Activated naive CD4-positive, alpha-beta T cell treated with anti-CD3 and anti-CD28 coated beads, Interleukin-2, amount 50 U/mL, for 16 hours (primary cell): ENCODE measurements around the gene GREM2.

Source experiments
- DNase-seq: peaks from one replicate; pipeline ENCODE4 v3.0.0-alpha.2; 2020

The GREM2 gene

DNA sequence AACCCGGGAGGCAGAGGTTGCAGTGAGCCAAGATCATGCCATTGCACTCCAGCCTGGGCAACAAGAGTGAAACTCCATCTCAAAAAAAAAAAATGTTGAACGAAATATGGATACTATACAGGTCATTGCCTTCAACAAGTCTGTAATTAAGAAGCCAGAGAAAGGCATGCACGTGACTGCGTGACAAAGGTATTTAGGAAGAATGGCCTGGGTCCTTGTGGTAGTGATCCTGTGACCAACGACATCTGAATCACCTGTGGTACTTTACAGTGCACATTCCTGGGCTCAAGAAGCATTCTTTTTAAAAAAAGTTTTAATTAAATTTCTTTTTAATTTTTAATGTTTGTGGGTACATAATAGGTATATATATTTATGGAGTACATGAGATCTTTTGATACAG, 115.0 kb downstream of the GREM2 start:
- DNase-seq = no peak

DNA sequence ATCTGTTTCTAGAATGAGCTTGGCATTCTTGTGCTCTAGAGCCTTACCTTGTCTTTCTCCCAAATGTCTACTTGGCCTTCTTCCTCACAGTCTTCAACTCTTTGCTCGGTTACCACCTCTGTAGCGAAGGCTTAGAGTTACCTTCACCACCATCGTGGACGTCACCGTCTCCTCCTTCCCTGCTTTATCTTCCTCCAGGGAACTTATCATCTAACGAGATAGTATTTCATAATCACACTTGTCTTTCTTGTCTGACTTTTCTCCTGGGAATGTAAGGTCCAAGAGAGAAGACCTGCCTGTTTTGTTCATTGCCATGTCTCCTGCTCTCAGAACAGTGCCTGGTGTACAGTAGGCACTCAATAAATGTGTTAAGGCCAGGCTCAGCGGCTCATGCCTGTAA, 115.6 kb downstream of the GREM2 start:
- no peak for DNase-seq

- no peak for DNase-seq
Measured at GRCh38 chr1:240495601-240496000, 116.4 kb downstream of the GREM2 start.

DNA sequence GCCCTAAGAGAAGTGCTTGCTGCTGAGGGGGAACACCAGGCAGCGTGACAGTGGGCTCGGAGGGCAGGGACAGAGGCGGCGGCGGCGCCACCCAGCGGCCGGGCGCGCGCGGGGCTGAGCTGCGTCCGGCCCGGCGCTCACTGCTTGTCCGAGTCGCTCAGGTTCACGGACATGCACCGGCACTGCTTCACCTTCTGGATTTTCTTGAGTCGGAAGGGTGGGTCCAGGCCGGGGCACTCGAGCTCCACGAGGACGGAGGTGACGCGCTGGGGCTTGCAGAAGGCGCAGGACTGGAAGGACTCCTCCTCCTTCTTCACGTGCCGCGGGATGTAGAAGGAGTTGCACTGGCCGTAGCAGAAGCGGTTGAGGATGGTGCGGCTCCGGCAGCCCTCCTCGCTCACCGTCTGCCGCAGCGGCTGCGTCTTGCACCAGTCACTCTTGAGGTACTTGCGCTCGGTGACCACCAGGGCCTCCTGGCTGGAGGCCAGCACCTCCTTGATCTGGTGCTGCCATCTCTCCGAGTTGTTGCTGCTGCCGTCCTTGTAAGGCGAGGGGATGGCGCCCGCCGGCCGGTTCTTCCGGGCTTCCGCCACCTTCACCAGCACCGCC, 119.0 kb downstream of the GREM2 start:
- no peak for DNase-seq

DNA sequence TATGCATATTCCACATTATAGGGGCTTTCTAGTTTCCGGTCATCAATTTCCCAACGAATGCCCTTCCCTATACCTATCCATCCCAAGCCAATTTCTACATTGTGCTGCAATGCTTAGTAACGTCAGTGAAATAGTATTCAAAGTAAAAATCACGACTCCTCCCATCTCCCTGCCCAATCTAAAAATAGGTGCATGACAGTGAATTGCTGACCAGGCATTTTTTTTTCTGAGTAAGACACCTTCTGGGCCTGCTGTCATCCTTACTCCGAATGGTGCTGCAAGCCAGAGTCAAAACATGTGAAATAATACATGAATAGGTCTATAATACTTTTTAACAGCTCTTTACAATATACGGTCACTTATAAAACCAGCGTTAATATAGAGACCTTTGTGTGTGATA, 120.2 kb downstream of the GREM2 start:
- no peak for DNase-seq

DNA sequence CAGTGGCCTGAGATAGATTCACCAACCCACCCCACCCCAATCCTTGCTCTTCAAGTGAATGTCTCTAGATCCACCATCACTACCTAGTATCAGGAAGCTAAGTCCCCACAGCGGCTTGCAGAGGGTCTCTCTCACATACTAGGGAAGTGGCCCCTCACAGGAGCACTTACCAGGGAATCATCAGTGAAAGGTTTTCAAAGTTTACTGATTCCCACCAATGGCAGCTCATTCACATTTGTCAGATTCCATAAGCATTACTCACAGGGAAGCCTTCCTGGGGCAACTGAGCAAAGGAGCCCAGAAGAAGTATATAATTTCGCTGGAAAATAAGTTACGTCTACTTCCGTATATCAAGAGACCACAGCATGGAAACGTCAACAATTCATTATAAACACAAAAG, 120.8 kb downstream of the GREM2 start:
- DNase-seq = no peak

GRCh38 chr1:240487493-240487892, 124.5 kb downstream of the GREM2 start:
- DNase-seq = no peak

- DNase-seq = no peak
Measured at GRCh38 chr1:240486611-240487010, 125.3 kb downstream of the GREM2 start.

DNA sequence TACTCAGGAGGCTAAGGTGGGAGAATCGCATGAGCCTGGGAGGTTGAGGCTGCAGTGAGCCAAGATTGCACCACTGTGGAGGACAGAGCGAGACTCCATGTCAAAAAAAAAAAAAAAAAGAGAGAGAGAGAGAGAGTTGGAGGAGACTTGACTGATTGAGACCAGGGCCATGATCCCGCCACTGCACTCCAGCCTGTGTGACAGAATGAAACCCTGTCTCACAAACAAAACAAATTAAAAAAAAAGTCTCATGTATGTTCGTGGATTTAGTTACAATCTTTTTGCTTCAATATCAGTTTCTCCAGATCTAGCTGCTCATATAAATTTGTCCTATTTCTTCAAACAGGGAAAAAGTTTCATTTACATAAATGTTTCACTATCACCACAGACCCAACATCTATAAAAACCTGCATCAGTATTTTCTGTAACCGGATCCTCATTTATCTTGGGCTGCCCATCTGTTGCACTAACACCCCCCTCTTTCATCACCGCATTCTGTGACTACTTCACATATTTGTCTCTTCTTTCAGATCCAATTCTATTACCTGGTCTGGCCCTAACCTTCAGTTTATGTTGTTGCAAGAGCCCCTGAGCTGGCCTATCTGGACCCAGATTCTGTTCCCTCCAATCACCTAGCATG, 127.0 kb downstream of the GREM2 start:
- no peak for DNase-seq

DNA sequence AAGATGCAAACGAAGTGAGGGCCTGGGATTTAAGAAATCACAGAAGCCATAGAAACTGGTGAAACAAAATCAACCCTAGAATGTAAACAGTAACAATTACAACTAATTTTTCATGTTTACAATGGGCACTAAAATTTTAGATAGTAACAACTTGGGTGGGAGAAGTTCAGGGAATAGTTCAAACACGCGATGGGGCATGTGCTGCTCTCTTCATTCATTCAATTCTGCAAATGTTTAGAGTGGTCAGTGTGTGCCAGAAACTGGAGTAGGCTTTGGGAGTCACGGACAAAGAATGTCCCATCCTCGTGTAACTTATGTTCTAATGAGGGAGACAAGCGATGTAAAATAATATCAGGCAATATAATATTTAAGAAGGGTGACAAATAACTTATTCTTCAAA, 133.4 kb downstream of the GREM2 start:
- DNase-seq = no peak

DNA sequence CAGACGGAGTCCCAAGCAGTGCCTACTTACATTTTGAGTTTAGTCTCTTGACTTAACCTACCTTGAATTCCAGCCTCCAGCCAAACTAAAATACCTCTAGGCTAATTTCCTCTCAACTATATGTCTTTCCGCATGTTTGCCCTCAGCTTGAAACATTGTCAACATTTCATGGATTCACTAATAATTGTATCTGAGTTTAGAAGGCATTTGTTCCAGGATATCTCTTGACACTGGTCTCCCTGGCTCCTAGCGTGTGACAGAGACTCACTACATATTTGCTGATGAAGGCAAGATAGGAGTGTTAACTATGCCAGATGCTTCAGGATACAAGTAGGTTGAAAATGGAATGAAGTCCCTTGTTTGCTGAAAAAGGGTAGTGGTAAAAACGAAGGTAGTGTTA, 136.1 kb downstream of the GREM2 start:
- no peak for DNase-seq

DNA sequence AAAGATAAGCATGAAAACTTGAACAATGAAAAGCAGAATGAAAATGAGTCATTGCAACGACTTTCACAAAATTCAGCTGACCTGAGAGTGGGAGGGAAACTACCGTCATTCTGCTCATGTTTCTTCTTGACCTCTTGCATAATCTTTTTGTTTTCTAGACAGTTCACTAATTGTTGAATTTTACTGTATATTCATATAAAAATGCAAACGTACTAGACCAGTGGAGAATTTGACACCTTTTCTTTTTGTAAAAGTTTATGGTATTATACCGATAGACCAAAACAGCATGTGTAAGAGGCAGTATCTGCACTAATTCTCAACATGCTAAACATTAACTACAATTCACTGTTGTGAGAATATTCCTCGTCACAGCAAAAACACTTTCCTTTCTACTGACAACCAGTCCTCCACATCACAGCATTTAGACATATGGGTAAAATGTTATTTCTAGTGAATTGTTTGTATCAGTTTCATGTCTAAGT, 137.8 kb downstream of the GREM2 start:
- DNase-seq = no peak

- no peak for DNase-seq
Measured at GRCh38 chr1:240468656-240469055, 143.3 kb downstream of the GREM2 start.

DNA sequence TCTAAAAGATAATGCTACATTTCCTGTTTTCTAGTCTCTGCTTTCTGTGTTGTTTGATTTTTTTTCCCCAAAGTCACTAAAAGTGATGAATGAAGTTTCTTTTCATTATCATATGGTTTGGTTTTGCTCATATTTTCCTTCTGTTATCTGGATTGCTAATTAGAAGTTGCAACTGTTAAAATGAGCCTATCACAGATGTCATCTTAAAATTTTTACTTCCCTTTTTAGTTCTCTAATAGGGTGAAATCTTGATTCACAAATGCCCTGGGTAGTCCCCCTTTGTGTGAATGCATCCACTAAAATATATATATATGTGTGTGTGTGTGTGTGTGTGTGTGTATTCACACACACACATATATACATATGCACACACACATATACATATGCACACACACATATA, 144.1 kb downstream of the GREM2 start:
- DNase-seq = no peak

GRCh38 chr1:240466509-240466908, 145.4 kb downstream of the GREM2 start:
- DNase-seq = no peak

- DNase-seq = no peak
Measured at GRCh38 chr1:240465531-240465940, 146.4 kb downstream of the GREM2 start.

- no peak for DNase-seq
Measured at GRCh38 chr1:240464099-240464498, 147.9 kb downstream of the GREM2 start.

DNA sequence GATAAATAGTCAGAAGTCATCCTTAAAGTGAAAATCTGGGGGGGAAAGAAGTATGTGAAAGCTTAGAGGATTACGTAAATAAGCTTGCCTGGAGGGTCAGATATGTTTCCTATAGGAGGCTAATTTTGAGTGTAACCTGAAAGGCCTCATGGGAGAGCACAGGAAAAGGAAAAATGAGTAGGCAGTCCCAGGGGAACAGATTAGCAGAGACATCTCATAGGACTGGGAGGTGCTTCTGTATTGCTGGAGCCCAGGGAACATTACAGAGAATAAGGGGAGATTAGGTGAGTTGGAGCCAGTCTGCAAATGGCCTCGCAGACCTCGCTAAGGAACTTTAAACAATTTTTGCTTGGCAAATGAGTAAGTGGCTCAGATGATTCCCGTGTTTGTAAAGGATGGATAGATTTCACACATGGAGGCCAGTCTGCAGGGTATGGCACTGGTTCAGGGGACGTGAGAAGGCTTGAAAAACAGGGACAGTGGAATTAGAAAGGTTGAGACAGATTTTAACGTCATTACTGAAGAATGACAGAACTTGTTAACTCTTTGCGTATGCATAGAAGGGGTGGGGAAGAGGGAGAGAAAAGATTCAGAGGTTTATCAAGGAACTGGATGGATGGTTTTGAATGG, 149.1 kb downstream of the GREM2 start:
- no peak for DNase-seq

- DNase-seq = no peak
Measured at GRCh38 chr1:240462277-240462676, 149.7 kb downstream of the GREM2 start.

- DNase-seq = no peak
Measured at GRCh38 chr1:240457203-240457602, 154.8 kb downstream of the GREM2 start.

DNA sequence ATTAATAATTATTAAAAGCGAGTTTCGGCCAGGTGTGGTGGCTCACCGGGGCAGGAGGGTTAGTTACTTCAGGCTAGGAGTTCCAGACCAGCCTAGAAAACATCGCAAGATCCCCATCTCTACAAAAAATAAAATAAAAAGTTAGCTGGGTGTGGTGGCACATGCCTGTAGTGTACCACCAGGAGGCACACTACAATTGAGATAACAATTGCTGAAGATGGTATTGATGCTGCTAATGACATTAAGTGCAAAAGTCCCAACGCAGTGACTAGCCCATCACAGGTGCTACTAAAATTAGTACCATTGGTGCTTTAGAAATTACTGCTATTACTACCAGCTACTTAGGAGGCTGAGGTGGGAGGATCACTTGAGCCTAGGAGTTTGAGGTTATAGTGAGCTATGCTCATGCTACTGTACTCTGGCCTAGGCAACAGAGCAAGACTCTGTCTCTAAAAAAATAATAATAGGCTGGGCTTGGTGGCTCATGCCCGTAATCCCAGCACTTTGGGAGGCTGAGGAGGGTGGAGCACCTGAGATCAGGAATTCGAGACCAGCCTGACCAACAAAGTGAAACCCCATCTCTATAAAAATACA, 156.6 kb downstream of the GREM2 start:
- DNase-seq = no peak

DNA sequence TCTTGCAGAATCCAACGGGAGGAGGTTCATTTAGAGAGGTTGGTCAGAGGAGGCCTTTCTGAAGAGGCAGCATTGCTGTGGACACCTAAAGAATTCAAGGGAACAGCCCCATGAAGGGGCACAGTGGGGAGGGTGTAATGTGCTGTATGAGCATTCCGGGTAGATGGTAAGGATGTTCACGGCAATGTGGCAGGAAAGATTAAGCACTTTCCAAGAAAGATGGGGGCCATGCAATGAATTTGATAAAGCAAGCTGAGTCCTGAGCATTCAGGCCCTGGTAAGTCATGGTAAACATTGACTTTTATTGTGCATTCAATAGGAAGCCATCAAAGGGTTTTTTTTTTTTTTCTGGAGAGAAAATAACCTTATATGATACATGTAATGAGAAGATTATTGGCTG, 166.6 kb downstream of the GREM2 start:
- DNase-seq = no peak

DNA sequence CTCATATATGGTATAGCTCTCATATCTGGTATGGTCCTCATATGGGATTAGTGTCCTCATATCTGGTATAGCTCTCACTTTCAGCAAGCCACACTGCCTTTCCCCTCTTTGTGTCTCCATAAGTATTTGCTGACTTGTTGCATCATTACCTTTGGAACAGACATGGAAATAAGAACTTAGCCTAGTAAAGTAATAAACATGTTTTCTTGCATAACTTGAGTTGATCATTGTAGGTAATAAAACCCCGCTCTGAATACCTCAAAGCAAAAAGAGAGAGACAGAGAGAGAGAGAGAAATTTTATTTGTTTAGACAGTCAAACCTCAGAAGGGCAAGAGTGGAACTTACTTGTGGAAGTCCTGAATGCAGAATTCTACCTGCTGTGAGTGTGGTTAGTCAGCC, 170.3 kb downstream of the GREM2 start:
- no peak for DNase-seq
